ENCODE measurements around the gene TNRC6B. TPM values are rescaled to one million over a fixed set of nuclear protein-coding genes. Genes with fewer than 3 reads are reported as not detected.
A peak's percentile ranks its signal among the peaks of the same experiment; 100 is the strongest.

Gene TNRC6B
- total RNA-seq, 8 experiments from 2014 or later, result 22.4 to 63.6 (median 29.1) TPM

- Histone ChIP-seq H3K4me1 (replicated peaks in 1 of 2) (peaks cover 7 to 21% of the 10 kb centered on the region in 2 donors), H3K4me3 (no peak overlapping the region), H3K27ac (no peak overlapping the region)
- 0 to 90% (median 60%) methylated on average over 1 to 5 of the region's 5 CpGs; no CpG with 5 or more reads in 2 of the 10 experiments for WGBS, 10 experiments
- in situ Hi-C loops (cut with MboI; ENCODE audit: low pct_unique_long_range_greater_than_20kb in 2 of 9, low sequenced_read_pairs in 9 of 9, unreplicated experiment in 9 of 9), result no loop called here
- peak; percentile 44 to 79 (median 66) for ATAC-seq (replicated peaks in 6 of 8)
Measured at GRCh38 chr22:40204321-40205116, 26.8 kb downstream of the TNRC6B start.

- Histone ChIP-seq H3K27ac (no peak overlapping the region), H3K4me3 (no peak overlapping the region), H3K4me1 (replicated peaks in 1 of 2) (peaks cover 10 to 23% of the 10 kb centered on the region in 2 donors)
- in situ Hi-C loops (cut with MboI; ENCODE audit: low pct_unique_long_range_greater_than_20kb in 2 of 9, low sequenced_read_pairs in 9 of 9, unreplicated experiment in 9 of 9), result no loop called here
- ATAC-seq (replicated peaks in 6 of 8), result no peak
- 87 to 97% (median 92%) methylated on average over 3 to 15 of the region's 15 CpGs; no CpG with 5 or more reads in 2 of the 10 experiments for WGBS, 10 experiments
Measured at GRCh38 chr22:40206561-40206960, 28.8 kb downstream of the TNRC6B start.

GRCh38 chr22:40210818-40211217 is 33.1 kb downstream of the TNRC6B start:
- WGBS, 10 experiments, result 40 to 100% (median 100%) methylated on average over 1 of the region's 1 CpG; no CpG with 5 or more reads in 5 of the 10 experiments
- ATAC-seq (replicated peaks in 6 of 8), result no peak
- H3K4me3 ChIP-seq, result no peak overlapping the region

GRCh38 chr22:40211476-40212054 is 33.8 kb downstream of the TNRC6B start:
- Histone ChIP-seq H3K27ac (no peak overlapping the region), H3K4me3 (no peak overlapping the region), H3K4me1 (replicated peaks in 1 of 2) (peaks cover 7 to 10% of the 10 kb centered on the region in 2 donors)
- 34 to 100% (median 84%) methylated on average over 1 to 11 of the region's 12 CpGs for WGBS, 10 experiments
- in situ Hi-C loops (cut with MboI; ENCODE audit: low pct_unique_long_range_greater_than_20kb in 2 of 9, low sequenced_read_pairs in 9 of 9, unreplicated experiment in 9 of 9), result no loop called here
- ATAC-seq (replicated peaks in 6 of 8), result peak in 2 of 8 experiments; percentile 14 to 55

More at GRCh38 chr22:40210818-40211217, 33.1 kb downstream of the TNRC6B start:
- no peak overlapping the region for H3K27ac ChIP-seq
- peaks cover 8 to 10% of the 10 kb centered on the region in 2 donors for H3K4me1 ChIP-seq (replicated peaks in 1 of 2)
- in situ Hi-C loops (cut with MboI; ENCODE audit: low pct_unique_long_range_greater_than_20kb in 2 of 9, low sequenced_read_pairs in 9 of 9, unreplicated experiment in 9 of 9), result no loop called here

GRCh38 chr22:40212121-40212520 is 34.4 kb downstream of the TNRC6B start:
- no peak overlapping the region for H3K4me3 ChIP-seq
- 44 to 90% (median 80%) methylated on average over 1 to 2 of the region's 2 CpGs; no CpG with 5 or more reads in 2 of the 10 experiments for WGBS, 10 experiments
- H3K4me1 ChIP-seq (replicated peaks in 1 of 2), result peaks cover 7 to 10% of the 10 kb centered on the region in 2 donors
- peak in 3 of 8 experiments; percentile 24 to 68 (median 29) for ATAC-seq (replicated peaks in 6 of 8)
- in situ Hi-C loops (cut with MboI; ENCODE audit: low pct_unique_long_range_greater_than_20kb in 2 of 9, low sequenced_read_pairs in 9 of 9, unreplicated experiment in 9 of 9), result no loop called here
- H3K27ac ChIP-seq, result no peak overlapping the region

- ATAC-seq (replicated peaks in 6 of 8), result peak in 3 of 8 experiments; percentile 41 to 80 (median 77)
- Histone ChIP-seq H3K27ac (no peak overlapping the region), H3K4me1 (replicated peaks in 1 of 2) (peaks cover 7 to 10% of the 10 kb centered on the region in 2 donors), H3K4me3 (no peak overlapping the region)
- in situ Hi-C loops (cut with MboI; ENCODE audit: low pct_unique_long_range_greater_than_20kb in 2 of 9, low sequenced_read_pairs in 9 of 9, unreplicated experiment in 9 of 9), result no loop called here
- WGBS, 10 experiments, result 40 to 100% (median 89%) methylated on average over 1 to 4 of the region's 4 CpGs; no CpG with 5 or more reads in 3 of the 10 experiments
Measured at GRCh38 chr22:40213478-40213877, 35.8 kb downstream of the TNRC6B start.

- H3K4me1 ChIP-seq (replicated peaks in 1 of 2), result peaks cover 5 to 12% of the 10 kb centered on the region in 2 donors
- in situ Hi-C loops (cut with MboI; ENCODE audit: low pct_unique_long_range_greater_than_20kb in 2 of 9, low sequenced_read_pairs in 9 of 9, unreplicated experiment in 9 of 9), result no loop called here
- WGBS, 10 experiments, result 60 to 100% (median 100%) methylated on average over 1 of the region's 3 CpGs; no CpG with 5 or more reads in 7 of the 10 experiments
Measured at GRCh38 chr22:40215266-40215665, 37.5 kb downstream of the TNRC6B start.

GRCh38 chr22:40216041-40216756 is 38.5 kb downstream of the TNRC6B start:
- ATAC-seq (replicated peaks in 6 of 8), result no peak
- 75 to 97% (median 89%) methylated on average over 2 to 11 of the region's 11 CpGs for WGBS, 10 experiments
- H3K27ac ChIP-seq, result no peak overlapping the region

More at GRCh38 chr22:40215266-40215665, 37.5 kb downstream of the TNRC6B start:
- ATAC-seq (replicated peaks in 6 of 8), result peak in 1 of 8 experiments; percentile 19
- no peak overlapping the region for H3K27ac ChIP-seq
- no peak overlapping the region for H3K4me3 ChIP-seq

GRCh38 chr22:40218152-40218551 is 40.4 kb downstream of the TNRC6B start:
- in situ Hi-C loops (cut with MboI; ENCODE audit: low pct_unique_long_range_greater_than_20kb in 2 of 9, low sequenced_read_pairs in 9 of 9, unreplicated experiment in 9 of 9), result no loop called here
- ATAC-seq (replicated peaks in 6 of 8), result no peak
- Histone ChIP-seq H3K4me1 (replicated peaks in 1 of 2) (peaks cover 5 to 13% of the 10 kb centered on the region in 2 donors), H3K27ac (no peak overlapping the region), H3K4me3 (no peak overlapping the region)
- 80 to 100% (median 92%) methylated on average over 1 to 4 of the region's 4 CpGs; no CpG with 5 or more reads in 2 of the 10 experiments for WGBS, 10 experiments

More at GRCh38 chr22:40216041-40216756, 38.5 kb downstream of the TNRC6B start:
- Histone ChIP-seq H3K4me1 (replicated peaks in 1 of 2) (peaks cover 5 to 16% of the 10 kb centered on the region in 2 donors), H3K4me3 (no peak overlapping the region)
- in situ Hi-C loops (cut with MboI; ENCODE audit: low pct_unique_long_range_greater_than_20kb in 2 of 9, low sequenced_read_pairs in 9 of 9, unreplicated experiment in 9 of 9), result no loop called here

GRCh38 chr22:40218723-40219294 is 41.1 kb downstream of the TNRC6B start:
- in situ Hi-C loops (cut with MboI; ENCODE audit: low pct_unique_long_range_greater_than_20kb in 2 of 9, low sequenced_read_pairs in 9 of 9, unreplicated experiment in 9 of 9), result no loop called here
- Histone ChIP-seq H3K4me3 (no peak overlapping the region), H3K4me1 (replicated peaks in 1 of 2) (peaks cover 3 to 13% of the 10 kb centered on the region in 2 donors), H3K27ac (no peak overlapping the region)
- WGBS, 10 experiments, result 33 to 100% (median 91%) methylated on average over 1 to 6 of the region's 6 CpGs; no CpG with 5 or more reads in 1 of the 10 experiments
- peak in 3 of 8 experiments; percentile 32 to 74 (median 42) for ATAC-seq (replicated peaks in 6 of 8)

- Histone ChIP-seq H3K4me1 (replicated peaks in 1 of 2) (peaks cover 0 to 13% of the 10 kb centered on the region in 2 donors), H3K27ac (no peak overlapping the region), H3K4me3 (no peak overlapping the region)
- ATAC-seq (replicated peaks in 6 of 8), result peak in 1 of 8 experiments; percentile 24
- WGBS, 10 experiments, result 27 to 95% (median 77%) methylated on average over 2 to 8 of the region's 8 CpGs; no CpG with 5 or more reads in 1 of the 10 experiments
- in situ Hi-C loops (cut with MboI; ENCODE audit: low pct_unique_long_range_greater_than_20kb in 2 of 9, low sequenced_read_pairs in 9 of 9, unreplicated experiment in 9 of 9), result no loop called here
Measured at GRCh38 chr22:40220316-40221054, 42.8 kb downstream of the TNRC6B start.

GRCh38 chr22:40221055-40221414 is 43.3 kb downstream of the TNRC6B start:
- Histone ChIP-seq H3K27ac (no peak overlapping the region), H3K4me1 (replicated peaks in 1 of 2) (peaks cover 0 to 12% of the 10 kb centered on the region in 2 donors), H3K4me3 (no peak overlapping the region)
- 79 to 100% (median 94%) methylated on average over 1 to 4 of the region's 5 CpGs; no CpG with 5 or more reads in 3 of the 10 experiments for WGBS, 10 experiments
- in situ Hi-C loops (cut with MboI; ENCODE audit: low pct_unique_long_range_greater_than_20kb in 2 of 9, low sequenced_read_pairs in 9 of 9, unreplicated experiment in 9 of 9), result no loop called here
- no peak for ATAC-seq (replicated peaks in 6 of 8)

Data from motor neuron (in vitro differentiated cells).